KOPT-K1 (cell line): ENCODE data around the gene TXN2.
A peak's percentile ranks its signal among the peaks of the same experiment; 100 is the strongest.

ENCODE experiments used
- H3K27ac ChIP-seq: fragments of 200-600 bp; sonication (generic); 2 replicates; pipeline ENCODE4 v1.5.1; 2016; ENCODE audit warnings: antibody characterized with exemption, mild to moderate bottlenecking, low read depth, low read length; ENCODE audit not compliant: poor library complexity, severe bottlenecking
- H3K36me3 ChIP-seq: fragments of 200-600 bp; sonication (generic); 2 replicates; pipeline ENCODE4 v1.5.1; 2017; ENCODE audit warnings: antibody characterized with exemption, mild to moderate bottlenecking, low read length, moderate library complexity; ENCODE audit not compliant: insufficient read depth
- H3K9me3 ChIP-seq: fragments of 200-600 bp; sonication (generic); 2 replicates; pipeline ENCODE4 v1.5.1; 2017; ENCODE audit warnings: antibody characterized with exemption, low read length, mild to moderate bottlenecking; ENCODE audit not compliant: insufficient read depth, poor library complexity, severe bottlenecking

Gene TXN2

GRCh38 chr22:36467946-36468345 is 13.5 kb downstream of the TXN2 start:
- Histone ChIP-seq H3K27ac (peak overlapping the region; percentile 19), H3K9me3 (no peaks in the 10 kb centered on the region), H3K36me3 (peaks cover 56% of the 10 kb centered on the region)

- H3K27ac ChIP-seq, result no peak overlapping the region
Measured at GRCh38 chr22:36467042-36467810, 14.2 kb downstream of the TXN2 start.

DNA sequence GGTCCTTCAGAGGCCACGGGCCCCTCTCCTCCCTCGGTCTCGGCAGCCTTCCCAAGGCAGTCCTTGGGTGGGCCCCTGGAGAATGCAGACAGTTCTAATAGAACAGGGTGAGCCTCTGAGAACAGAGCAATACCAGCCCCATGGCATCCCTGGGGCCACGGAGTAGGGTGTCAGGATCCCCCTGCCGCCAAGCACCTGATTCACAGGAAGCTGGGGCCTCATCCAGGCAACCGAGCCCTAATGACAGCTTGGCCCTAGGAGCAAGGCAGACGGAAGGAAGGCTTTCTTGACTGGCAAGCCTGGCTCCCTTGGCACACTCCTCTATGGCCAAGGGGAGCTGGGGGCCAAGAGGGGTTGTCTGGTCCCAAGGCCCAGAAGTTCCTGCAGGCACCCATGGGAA is 15.2 kb downstream of the TXN2 start:
- Histone ChIP-seq H3K9me3 (no peaks in the 10 kb centered on the region), H3K36me3 (peaks cover 40% of the 10 kb centered on the region), H3K27ac (no peak overlapping the region)

More at GRCh38 chr22:36467042-36467810, 14.2 kb downstream of the TXN2 start:
- Histone ChIP-seq H3K9me3 (no peaks in the 10 kb centered on the region), H3K36me3 (peaks cover 49% of the 10 kb centered on the region)

- peaks cover 33% of the 10 kb centered on the region for H3K36me3 ChIP-seq
- no peaks in the 10 kb centered on the region for H3K9me3 ChIP-seq
- no peak overlapping the region for H3K27ac ChIP-seq
Measured at GRCh38 chr22:36465232-36466021, 16.0 kb downstream of the TXN2 start.

GRCh38 chr22:36464715-36465231 is 16.7 kb downstream of the TXN2 start:
- H3K36me3 ChIP-seq, result peaks cover 33% of the 10 kb centered on the region; the same call in 1 of the 2 replicates
- no peaks in the 10 kb centered on the region for H3K9me3 ChIP-seq
- no peak overlapping the region for H3K27ac ChIP-seq

DNA sequence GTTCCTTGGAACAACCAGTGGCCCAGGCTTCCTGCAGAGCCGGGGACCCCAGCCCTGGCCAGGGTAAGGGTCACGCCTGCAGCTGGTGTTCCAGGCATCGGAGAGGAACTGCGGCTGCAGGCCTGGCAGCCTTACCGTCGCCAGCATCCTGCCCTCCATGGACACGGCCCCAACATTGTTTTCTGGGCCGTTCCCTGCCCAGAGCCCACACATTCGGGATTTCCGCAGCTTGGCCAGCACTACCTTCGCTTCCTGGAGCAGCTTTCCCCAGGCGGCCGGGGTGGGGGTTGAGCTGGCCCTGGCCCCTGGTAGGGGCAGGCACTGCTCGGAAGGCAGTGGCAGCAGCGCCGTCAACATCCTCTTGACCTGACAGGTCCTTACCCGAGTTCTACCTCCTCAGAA is 17.7 kb downstream of the TXN2 start:
- Histone ChIP-seq H3K9me3 (no peaks in the 10 kb centered on the region), H3K27ac (no peak overlapping the region), H3K36me3 (peaks cover 27% of the 10 kb centered on the region; the same call in 1 of the 2 replicates)

DNA sequence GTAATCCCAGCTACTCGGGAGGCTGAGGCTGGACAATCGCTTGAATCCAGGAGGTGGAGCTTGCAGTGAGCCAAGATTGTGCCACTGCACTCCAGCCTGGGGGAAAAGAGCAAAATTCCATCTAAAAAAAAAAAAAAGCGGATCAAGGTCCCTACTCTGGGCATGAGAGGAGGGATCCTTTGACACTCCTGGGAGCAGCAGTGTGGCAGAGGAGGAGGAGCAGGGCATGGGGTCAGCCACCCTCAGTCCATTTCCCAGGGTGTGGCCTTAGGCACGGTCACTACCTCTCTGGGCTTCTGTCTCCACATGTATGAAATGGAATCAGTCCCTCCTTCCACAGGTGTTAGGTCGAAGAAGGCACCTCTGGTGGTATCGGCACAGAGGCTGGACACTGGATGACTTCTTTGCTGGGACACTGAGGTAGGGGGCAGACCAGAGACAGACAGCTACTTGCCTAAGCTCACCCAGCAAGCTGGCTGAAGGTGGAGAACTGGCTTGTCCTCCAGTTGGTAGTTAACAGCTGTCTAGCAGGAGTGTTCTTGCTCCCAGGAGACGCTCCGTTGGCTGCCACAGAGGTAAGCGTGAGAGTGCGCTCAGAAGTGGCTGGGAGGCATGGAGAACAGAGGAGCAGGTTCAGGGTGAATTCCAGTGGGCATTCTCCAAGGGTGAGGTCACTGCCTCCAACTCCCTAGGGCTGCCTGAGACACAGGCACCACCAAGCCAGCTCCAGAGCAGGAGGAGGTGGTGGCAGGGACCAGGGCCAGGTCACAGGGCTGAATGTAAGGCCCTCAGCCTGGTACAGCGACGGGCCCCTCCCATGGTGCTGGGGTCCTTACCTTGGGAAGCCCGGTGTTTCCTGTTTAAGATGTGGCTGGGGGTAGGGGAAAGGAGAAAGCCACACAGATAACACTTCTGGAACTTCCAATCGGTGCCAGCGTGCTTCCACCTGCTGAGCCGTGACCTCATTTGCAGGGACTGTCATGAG is 19.5 kb downstream of the TXN2 start:
- H3K9me3 ChIP-seq, result no peaks in the 10 kb centered on the region
- H3K27ac ChIP-seq, result no peak overlapping the region
- peaks cover 13% of the 10 kb centered on the region; the same call in 1 of the 2 replicates for H3K36me3 ChIP-seq

- H3K36me3 ChIP-seq, result no peaks in the 10 kb centered on the region
- no peaks in the 10 kb centered on the region for H3K9me3 ChIP-seq
- no peak overlapping the region for H3K27ac ChIP-seq
Measured at GRCh38 chr22:36460202-36460601, 21.2 kb downstream of the TXN2 start.

DNA sequence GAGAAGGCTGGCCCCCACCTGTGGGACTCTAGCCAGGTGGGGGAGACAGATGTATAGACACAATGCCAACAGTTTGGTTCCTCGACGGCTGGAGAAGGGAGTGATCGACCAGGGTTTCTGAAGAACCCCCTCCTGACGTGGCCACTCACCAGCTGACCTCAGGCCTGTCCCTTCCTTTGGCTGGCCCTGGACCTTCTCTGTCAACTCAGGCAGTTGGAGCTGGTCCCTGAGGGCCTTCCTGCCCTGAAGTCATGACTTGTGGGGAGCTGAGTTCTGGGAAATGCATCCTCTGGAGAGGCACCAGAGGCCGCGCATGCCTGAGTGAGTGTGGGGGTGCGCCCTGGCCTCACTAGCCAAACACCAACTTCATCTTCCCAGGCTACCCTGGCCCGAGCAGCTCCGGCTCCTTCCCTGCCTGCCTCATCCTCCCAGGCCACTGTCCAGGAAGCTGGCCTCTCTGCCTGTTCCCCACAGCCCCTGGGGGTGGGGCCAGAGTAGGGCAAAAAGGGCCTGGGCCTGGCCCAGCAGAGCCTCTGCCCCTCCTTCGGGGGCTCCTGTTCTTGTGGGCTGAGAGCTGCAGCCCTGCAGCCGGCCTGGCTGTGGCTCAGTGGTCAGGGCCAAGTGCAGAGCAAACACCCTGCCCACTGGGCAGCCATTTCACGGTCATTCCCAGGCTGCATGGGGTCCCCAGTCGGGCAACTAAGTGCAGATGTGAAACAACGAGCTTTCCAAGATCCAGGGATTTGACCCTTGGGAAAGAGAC is 23.6 kb downstream of the TXN2 start:
- Histone ChIP-seq H3K9me3 (no peaks in the 10 kb centered on the region), H3K36me3 (no peaks in the 10 kb centered on the region), H3K27ac (peak overlapping the region; percentile 14)

GRCh38 chr22:36456464-36456845 is 25.0 kb downstream of the TXN2 start:
- Histone ChIP-seq H3K9me3 (no peaks in the 10 kb centered on the region), H3K27ac (no peak overlapping the region), H3K36me3 (no peaks in the 10 kb centered on the region)

DNA sequence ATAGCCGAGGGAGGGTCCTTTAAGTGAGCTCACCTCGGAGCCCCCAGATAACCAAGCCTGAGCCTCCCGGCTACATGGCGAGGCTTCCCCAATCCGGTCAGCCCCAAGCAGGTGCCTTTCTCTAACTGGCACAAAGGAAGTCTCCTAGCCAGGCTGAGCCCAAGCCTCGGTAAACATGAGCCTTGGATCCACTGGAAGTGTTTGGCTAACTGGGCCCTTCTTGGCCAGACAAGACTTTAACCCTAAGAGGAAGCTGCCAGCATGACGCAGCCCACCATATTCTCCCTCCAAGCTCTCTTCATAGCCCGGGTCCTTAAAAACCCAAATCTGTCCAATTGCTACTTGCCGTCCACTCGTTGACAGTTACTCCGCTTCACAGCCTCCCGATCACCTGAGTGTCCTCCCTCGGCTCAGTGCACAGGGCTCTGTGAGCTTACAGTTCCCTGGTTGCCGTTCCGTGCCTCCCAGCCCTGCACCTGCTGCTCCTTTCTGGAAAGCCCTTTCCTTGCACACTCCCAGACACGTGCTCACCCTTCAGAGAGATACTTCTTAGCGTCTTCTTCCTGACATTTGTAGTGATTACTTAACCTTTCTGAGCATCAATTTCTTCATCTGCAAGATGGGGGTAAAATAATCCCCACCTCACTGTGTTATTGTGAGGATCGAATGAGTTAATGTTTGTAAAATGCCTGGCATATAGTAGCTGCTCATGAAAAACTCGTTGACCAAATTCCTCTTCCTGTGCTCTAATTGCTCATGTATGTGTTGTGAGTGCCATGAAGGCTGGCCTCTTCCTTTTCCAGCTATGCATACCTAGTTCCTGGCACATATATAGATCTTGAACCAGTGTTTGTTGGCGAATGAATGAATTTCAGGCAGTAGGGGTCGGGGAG is 25.6 kb downstream of the TXN2 start:
- Histone ChIP-seq H3K27ac (peak overlapping the region; percentile 86), H3K36me3 (no peaks in the 10 kb centered on the region), H3K9me3 (no peaks in the 10 kb centered on the region)

DNA sequence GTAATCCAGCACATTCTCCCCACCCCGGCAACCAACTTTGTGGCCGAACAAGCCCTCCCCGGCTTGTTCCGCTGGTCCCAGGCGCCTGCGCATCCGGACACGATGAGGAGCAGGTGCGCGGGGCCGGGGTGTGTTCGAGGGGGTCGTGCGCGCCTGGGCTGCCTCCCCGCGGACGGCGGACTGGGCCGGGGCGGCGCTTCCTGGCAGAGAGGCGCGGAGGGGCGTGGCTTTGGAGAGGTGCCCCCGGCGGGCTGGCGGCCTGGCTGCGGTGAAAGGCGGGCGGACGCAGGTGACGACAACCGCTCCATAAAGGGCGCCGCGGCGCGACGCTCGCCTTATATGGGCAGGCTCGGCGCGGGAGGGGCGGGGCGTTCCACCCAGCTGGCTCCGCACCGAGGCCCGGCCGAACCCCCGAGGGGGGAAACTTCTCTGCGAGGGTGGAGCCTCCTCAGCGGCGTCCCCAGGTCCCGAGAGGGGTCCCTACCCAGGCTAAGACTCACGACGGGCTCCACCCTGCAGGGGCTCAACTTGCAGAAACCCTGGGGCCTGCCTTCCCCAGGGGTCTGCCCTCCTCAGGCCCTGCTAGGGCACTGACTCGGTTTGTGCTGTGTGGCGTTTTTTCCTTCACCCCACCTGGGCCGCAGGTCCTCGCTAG is 26.4 kb downstream of the TXN2 start:
- H3K27ac ChIP-seq, result peak overlapping the region; percentile 86
- no peaks in the 10 kb centered on the region for H3K9me3 ChIP-seq
- H3K36me3 ChIP-seq, result no peaks in the 10 kb centered on the region

DNA sequence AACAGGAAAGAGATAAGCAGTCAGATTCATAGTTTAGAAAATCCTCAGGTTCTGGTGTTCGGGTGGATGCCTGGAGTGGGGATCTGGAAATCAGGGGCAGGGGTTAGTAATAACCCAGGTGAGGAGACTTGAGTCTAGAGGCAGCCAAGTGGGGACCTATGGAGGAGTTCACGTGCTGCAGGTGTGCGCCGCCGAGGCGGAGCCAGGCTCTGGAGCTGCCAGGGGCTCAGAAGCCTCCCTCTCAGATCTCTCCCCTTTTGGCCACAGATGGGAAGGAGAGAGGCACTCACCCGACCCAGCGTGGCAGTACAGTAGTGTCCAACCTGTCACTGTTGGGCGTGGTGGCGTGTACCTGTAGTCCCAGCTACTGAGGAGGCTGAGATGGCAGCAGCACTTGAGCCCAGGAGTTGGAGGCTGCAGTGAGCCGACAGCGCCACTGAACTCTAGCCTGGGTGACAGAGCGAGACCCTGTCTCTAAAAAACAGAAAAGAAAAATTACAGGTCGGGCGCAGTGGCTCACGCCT is 27.5 kb downstream of the TXN2 start:
- Histone ChIP-seq H3K27ac (no peak overlapping the region), H3K36me3 (no peaks in the 10 kb centered on the region), H3K9me3 (no peaks in the 10 kb centered on the region)
